SK-N-SH treated with all-trans-retinoic acid at 6 μM for 48 hours (cell line): Measurements from ENCODE around the gene NTSR1.

ENCODE experiments used
- ATAC-seq: fragments of 200-7000 bp; cut with Tn5 transposase; 3 replicates; pipeline ENCODE4 v1.9.1; 2020; ENCODE audit warnings: mild to moderate bottlenecking, moderate library complexity
- ARNTL ChIP-seq: fragments of 450-650 bp; formaldehyde crosslinking; IDR thresholded peaks from 2 replicates; pipeline ENCODE4 v1.5.0; 2020; ENCODE audit warnings: low read depth, mild to moderate bottlenecking, moderate library complexity, borderline replicate concordance
- BACH2 ChIP-seq: fragments of 250-450 bp; sonication (Bioruptor Pico); IDR thresholded peaks from 2 replicates; pipeline ENCODE4 v1.9.0; 2021; ENCODE audit warnings: mild to moderate bottlenecking, borderline replicate concordance
- CREB5 ChIP-seq: fragments of 250-450 bp; sonication (Bioruptor Pico); IDR thresholded peaks from 2 replicates; pipeline ENCODE4 v1.5.1; 2020; ENCODE audit warnings: low read depth, mild to moderate bottlenecking, moderate library complexity
- CSDC2 ChIP-seq: fragments of 250-450 bp; sonication (Bioruptor Pico); IDR thresholded peaks from 2 replicates; pipeline ENCODE4 v1.5.0; 2020; ENCODE audit warnings: mild to moderate bottlenecking, moderate library complexity
- CSRNP3 ChIP-seq: fragments of 250-450 bp; sonication (Bioruptor Pico); IDR thresholded peaks from 2 replicates; pipeline ENCODE4 v1.5.1; 2021; ENCODE audit warnings: mild to moderate bottlenecking, moderate library complexity
- GLIS3 ChIP-seq: fragments of 250-450 bp; sonication (Bioruptor Pico); IDR thresholded peaks from 2 replicates; pipeline ENCODE4 v1.5.0; 2020; ENCODE audit warnings: mild to moderate bottlenecking, moderate library complexity
- ISL1 ChIP-seq: fragments of 250-450 bp; sonication (Bioruptor Pico); IDR thresholded peaks from 2 replicates; pipeline ENCODE4 v2.1.2; 2022; ENCODE audit warnings: mild to moderate bottlenecking, moderate library complexity
- OSR1 ChIP-seq: fragments of 250-450 bp; sonication (Bioruptor Pico); IDR thresholded peaks from 2 replicates; pipeline ENCODE4 v1.8.0; 2022; ENCODE audit warnings: moderate library complexity, mild to moderate bottlenecking, inconsistent platforms
- PATZ1 ChIP-seq: fragments of 250-450 bp; sonication (Bioruptor Pico); IDR thresholded peaks from 2 replicates; pipeline ENCODE4 v1.8.0; 2020; ENCODE audit warnings: mild to moderate bottlenecking, moderate library complexity, borderline replicate concordance
- POU6F1 ChIP-seq: fragments of 250-450 bp; sonication (Bioruptor Pico); IDR thresholded peaks from 2 replicates; pipeline ENCODE4 v1.8.0; 2021; ENCODE audit warnings: low read depth, mild to moderate bottlenecking, moderate library complexity, borderline replicate concordance
- PPARA ChIP-seq: fragments of 250-450 bp; sonication (Bioruptor Pico); IDR thresholded peaks from 2 replicates; pipeline ENCODE4 v1.5.0; 2020; ENCODE audit warnings: mild to moderate bottlenecking, borderline replicate concordance
- RARB ChIP-seq: fragments of 250-450 bp; sonication (Bioruptor Pico); IDR thresholded peaks from 2 replicates; pipeline ENCODE4 v1.8.0; 2021; ENCODE audit warnings: mild to moderate bottlenecking, moderate library complexity
- SNAI2 ChIP-seq: fragments of 250-450 bp; sonication (Bioruptor Pico); IDR thresholded peaks from 2 replicates; pipeline ENCODE4 v1.5.0; 2020; ENCODE audit warnings: mild to moderate bottlenecking, moderate library complexity
- TCF4 ChIP-seq: fragments of 250-450 bp; sonication (Bioruptor Pico); IDR thresholded peaks from 2 replicates; pipeline ENCODE4 v1.8.0; 2021; ENCODE audit warnings: mild to moderate bottlenecking, moderate library complexity, borderline replicate concordance
- TOX ChIP-seq: fragments of 250-450 bp; sonication (Bioruptor Pico); IDR thresholded peaks from 2 replicates; pipeline ENCODE4 v1.8.0; 2021; ENCODE audit warnings: mild to moderate bottlenecking, moderate library complexity, borderline replicate concordance
- ZC3H10 ChIP-seq: fragments of 250-450 bp; sonication (Bioruptor Pico); IDR thresholded peaks from 2 replicates; pipeline ENCODE4 v1.5.1; 2021; ENCODE audit warnings: mild to moderate bottlenecking, moderate library complexity
- ZFP3 ChIP-seq: fragments of 250-450 bp; sonication (Bioruptor Pico); IDR thresholded peaks from 2 replicates; pipeline ENCODE4 v1.5.0; 2020; ENCODE audit warnings: mild to moderate bottlenecking, moderate library complexity
- ZFP30 ChIP-seq: fragments of 450-650 bp; formaldehyde crosslinking; IDR thresholded peaks from 2 replicates; pipeline ENCODE4 v1.5.0; 2022; ENCODE audit warnings: mild to moderate bottlenecking, moderate library complexity
- ZNF565 ChIP-seq: fragments of 450-650 bp; formaldehyde crosslinking; conservative IDR thresholded peaks from 2 replicates; pipeline ENCODE4 v1.5.0; 2020; ENCODE audit warnings: low read depth, mild to moderate bottlenecking, moderate library complexity
- ZNF70 ChIP-seq: fragments of 450-650 bp; formaldehyde crosslinking; IDR thresholded peaks from 2 replicates; pipeline ENCODE4 v1.5.0; 2020; ENCODE audit warnings: mild to moderate bottlenecking, moderate library complexity
- ZNF8 ChIP-seq: fragments of 450-650 bp; formaldehyde crosslinking; IDR thresholded peaks from 2 replicates; pipeline ENCODE4 v1.5.0; 2020; ENCODE audit warnings: mild to moderate bottlenecking, moderate library complexity

The NTSR1 gene

GRCh38 chr20:62665826-62666735 lies 42.6 kb upstream of the NTSR1 start:
- no peak for TF ChIP-seq GLIS3 (CRISPR knock-in tag)
- TF ChIP-seq CSRNP3 (CRISPR knock-in tag), result no peak
- TF ChIP-seq ZFP3 (CRISPR knock-in tag), result no peak
- no peak for TF ChIP-seq ARNTL (CRISPR knock-in tag)
- TF ChIP-seq BACH2 (CRISPR knock-in tag), result no peak
- TF ChIP-seq TCF4 (CRISPR knock-in tag), result no peak
- TF ChIP-seq PATZ1 (CRISPR knock-in tag), result no peak
- TF ChIP-seq PPARA (CRISPR knock-in tag), result no peak
- no peak for TF ChIP-seq ZNF8
- no peak for TF ChIP-seq ZC3H10 (CRISPR knock-in tag)
- TF ChIP-seq POU6F1 (CRISPR knock-in tag), result no peak
- no peak for TF ChIP-seq SNAI2
- no peak for TF ChIP-seq ZNF70 (CRISPR knock-in tag)
- TF ChIP-seq ISL1, result no peak
- no peak for ATAC-seq

GRCh38 chr20:62666736-62667529 lies 41.7 kb upstream of the NTSR1 start:
- no peak for ATAC-seq
- TF ChIP-seq BACH2 (CRISPR knock-in tag), result no peak
- TF ChIP-seq CSDC2 (CRISPR knock-in tag), result no peak
- TF ChIP-seq CSRNP3 (CRISPR knock-in tag), result no peak
- TF ChIP-seq TOX (CRISPR knock-in tag), result no peak
- no peak for TF ChIP-seq POU6F1 (CRISPR knock-in tag)
- no peak for TF ChIP-seq PATZ1 (CRISPR knock-in tag)
- no peak for TF ChIP-seq PPARA (CRISPR knock-in tag)
- TF ChIP-seq ZNF565, result no peak
- no peak for TF ChIP-seq SNAI2
- no peak for TF ChIP-seq ZNF8
- no peak for TF ChIP-seq ZFP3 (CRISPR knock-in tag)
- no peak for TF ChIP-seq TCF4 (CRISPR knock-in tag)
- TF ChIP-seq CREB5 (CRISPR knock-in tag), result no peak
- TF ChIP-seq ZFP30 (CRISPR knock-in tag), result no peak
- TF ChIP-seq OSR1, result no peak
- no peak for TF ChIP-seq RARB
